Activated CD4-positive, alpha-beta T cell treated with anti-CD3 and anti-CD28 coated beads, Interleukin-2, amount 50 U/mL, for 24 hours (primary cell): ENCODE results near the gene F2RL1.
"Not testable (repeated sequence)": the region's sequence is repeated elsewhere in the genome, so short reads cannot be mapped to it uniquely, and the experiment has no call there.

ENCODE experiments used
- DNase-seq, 2 donors: peaks; one replicate each; pipeline ENCODE4 v3.0.0-alpha.2; 2020; ENCODE audit warnings: low read depth in 1 of 2, low spot score in 1 of 2

The F2RL1 gene

GRCh38 chr5:76818844-76819831 is at the start of gene F2RL1:
Gene F2RL1 (plus strand): TSS chr5:76819030. CDS start chr5:76819183, 153 bp downstream.
- peak; percentile 10 to 17 for DNase-seq

- not testable (repeated sequence) for DNase-seq
These were observed 47.8 kb upstream of the F2RL1 start for GRCh38 chr5:76771041-76771440.

GRCh38 chr5:76771705-76772405 is 47.0 kb upstream of the F2RL1 start:
- no peak for DNase-seq

GRCh38 chr5:76775921-76776320 is 42.9 kb upstream of the F2RL1 start:
- no peak for DNase-seq

- DNase-seq, result no peak
These were observed 42.4 kb upstream of the F2RL1 start for GRCh38 chr5:76776391-76776790.

GRCh38 chr5:76780616-76781015 is 38.2 kb upstream of the F2RL1 start:
- not testable (repeated sequence) for DNase-seq

GRCh38 chr5:76781775-76782174 is 37.1 kb upstream of the F2RL1 start:
- no peak for DNase-seq

GRCh38 chr5:76782444-76782843 is 36.4 kb upstream of the F2RL1 start:
- DNase-seq, result no peak

- DNase-seq, result no peak
These were observed 31.6 kb upstream of the F2RL1 start for GRCh38 chr5:76787237-76787636.

- DNase-seq, result no peak
These were observed 30.5 kb upstream of the F2RL1 start for GRCh38 chr5:76788362-76788761.

GRCh38 chr5:76789275-76789674 is 29.6 kb upstream of the F2RL1 start:
- not testable (repeated sequence) for DNase-seq

- DNase-seq, result no peak
These were observed 28.7 kb upstream of the F2RL1 start for GRCh38 chr5:76789991-76790581.

GRCh38 chr5:76790632-76791290 is 28.1 kb upstream of the F2RL1 start:
- peak; percentile 2 to 10 for DNase-seq

GRCh38 chr5:76791461-76791860 is 27.4 kb upstream of the F2RL1 start:
- no peak for DNase-seq

- no peak for DNase-seq
These were observed 24.0 kb upstream of the F2RL1 start for GRCh38 chr5:76794871-76795270.

GRCh38 chr5:76799588-76799987 is 19.2 kb upstream of the F2RL1 start:
- no peak for DNase-seq

- no peak for DNase-seq
These were observed 18.3 kb upstream of the F2RL1 start for GRCh38 chr5:76800579-76800978.

- DNase-seq, result no peak
These were observed 17.5 kb upstream of the F2RL1 start for GRCh38 chr5:76801159-76801802.

- no peak for DNase-seq
These were observed 17.0 kb upstream of the F2RL1 start for GRCh38 chr5:76801803-76802195.

GRCh38 chr5:76804266-76804665 is 14.6 kb upstream of the F2RL1 start:
- no peak for DNase-seq
